Measurements from ENCODE around the gene ATP1B2.
A peak's percentile ranks its signal among the peaks of the same experiment; 100 is the strongest.
"Not testable (repeated sequence)": the region's sequence is repeated elsewhere in the genome, so short reads cannot be mapped to it uniquely, and the experiment has no call there.

ATP1B2 gene

DNA sequence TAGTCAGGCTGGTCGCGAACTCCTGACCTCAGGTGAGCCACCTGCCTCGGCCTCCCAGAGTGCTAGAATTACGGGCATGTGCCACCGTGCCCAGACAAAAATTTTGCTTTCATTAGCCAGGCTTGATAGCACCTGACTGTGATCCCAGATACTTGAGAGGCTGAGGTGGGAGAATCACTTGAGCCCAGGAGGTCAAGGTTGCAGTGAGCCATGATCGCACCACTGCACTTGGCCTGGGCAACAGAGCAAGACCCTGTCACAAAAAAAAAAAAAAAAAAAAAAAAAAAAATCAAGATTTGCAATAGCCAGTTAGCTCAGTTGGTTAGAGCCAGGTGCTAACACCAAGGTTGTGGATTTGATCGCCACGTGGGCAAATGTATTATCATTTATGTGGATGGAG is 29.9 kb upstream of the ATP1B2 start:
- H3K4me3 ChIP-seq (ENCODE audit: low read depth in 1 of 2, low read length in 2 of 2) = no peak overlapping the region
- H3K9me3 ChIP-seq (ENCODE audit: control insufficient read depth in 1 of 2, low read length in 2 of 2) = no peaks in the 10 kb centered on the region
- no peaks in the 10 kb centered on the region for H3K27me3 ChIP-seq (ENCODE audit: control insufficient read depth in 1 of 2, insufficient read depth in 2 of 2, low read length in 2 of 2)
- no peak overlapping the region for H3K27ac ChIP-seq (ENCODE audit: low read depth, low read length)
- H3K36me3 ChIP-seq (ENCODE audit: control insufficient read depth in 1 of 2, insufficient read depth in 2 of 2, low read length in 2 of 2) = no peaks in the 10 kb centered on the region
- no peak overlapping the region for H3K9ac ChIP-seq (ENCODE audit: low read depth in 1 of 2, low read length in 2 of 2)
- no peaks in the 10 kb centered on the region for H3K4me1 ChIP-seq (ENCODE audit: control insufficient read depth in 1 of 2, insufficient read depth in 2 of 2, low read length in 2 of 2)

DNA sequence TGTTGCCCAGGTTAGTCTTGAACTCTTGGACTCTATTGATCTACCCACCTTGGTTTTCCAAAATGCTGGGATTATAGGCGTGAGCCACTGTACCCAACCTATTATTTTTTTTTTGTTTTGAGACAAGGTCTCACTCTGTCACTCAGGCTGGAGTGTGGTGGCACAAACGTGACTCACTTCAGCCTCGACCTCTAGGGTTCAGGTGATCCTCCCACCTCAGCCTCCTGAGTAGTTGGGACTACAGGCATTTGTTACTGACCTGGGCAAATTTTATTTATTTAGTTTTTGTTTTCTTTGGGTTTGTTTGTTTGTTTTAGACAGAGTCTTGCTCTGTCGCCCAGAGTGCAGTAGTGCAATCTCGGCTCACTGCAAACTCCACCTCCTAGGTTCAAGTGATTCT is 27.1 kb upstream of the ATP1B2 start:
- H3K9me3 ChIP-seq (ENCODE audit: control insufficient read depth in 1 of 2, low read length in 2 of 2) = no peaks in the 10 kb centered on the region
- peaks cover 0 to 5% of the 10 kb centered on the region in 2 donors for H3K36me3 ChIP-seq (ENCODE audit: control insufficient read depth in 1 of 2, insufficient read depth in 2 of 2, low read length in 2 of 2)
- no peaks in the 10 kb centered on the region for H3K27me3 ChIP-seq (ENCODE audit: control insufficient read depth in 1 of 2, insufficient read depth in 2 of 2, low read length in 2 of 2)
- H3K4me1 ChIP-seq (ENCODE audit: control insufficient read depth in 1 of 2, insufficient read depth in 2 of 2, low read length in 2 of 2) = peaks cover 9 to 10% of the 10 kb centered on the region in 2 donors
- H3K4me3 ChIP-seq (ENCODE audit: low read depth in 1 of 2, low read length in 2 of 2) = no peak overlapping the region
- no peak overlapping the region for H3K27ac ChIP-seq (ENCODE audit: low read depth, low read length)
- H3K9ac ChIP-seq (ENCODE audit: low read depth in 1 of 2, low read length in 2 of 2) = no peak overlapping the region

DNA sequence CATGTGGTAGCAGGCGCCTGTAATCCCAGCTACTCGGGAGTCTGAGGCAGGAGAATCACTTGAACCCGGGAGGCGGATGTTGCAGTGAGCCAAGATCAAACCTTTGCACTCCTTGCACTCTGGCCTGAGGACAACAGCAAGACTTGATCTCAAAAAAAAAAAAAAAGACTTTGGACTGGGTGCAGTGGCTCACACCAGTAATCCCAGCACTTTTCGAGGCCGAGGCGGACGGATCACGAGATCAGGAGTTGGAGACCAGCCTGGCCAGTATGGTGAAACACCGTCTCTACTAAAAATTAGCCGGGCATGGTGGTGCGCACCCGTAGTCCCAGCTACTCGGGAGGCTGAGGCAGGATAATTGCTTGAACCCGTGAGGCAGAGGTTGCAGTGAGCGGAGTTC is 25.0 kb upstream of the ATP1B2 start:
- peak overlapping the region in 1 of 2 donors; percentile 96 for H3K9ac ChIP-seq (ENCODE audit: low read depth in 1 of 2, low read length in 2 of 2)
- H3K4me1 ChIP-seq (ENCODE audit: control insufficient read depth in 1 of 2, insufficient read depth in 2 of 2, low read length in 2 of 2) = peaks cover 19 to 20% of the 10 kb centered on the region in 2 donors
- H3K4me3 ChIP-seq (ENCODE audit: low read depth in 1 of 2, low read length in 2 of 2) = peak overlapping the region in 1 of 2 donors; percentile 92
- H3K27me3 ChIP-seq (ENCODE audit: control insufficient read depth in 1 of 2, insufficient read depth in 2 of 2, low read length in 2 of 2); H3K36me3 ChIP-seq (ENCODE audit: control insufficient read depth in 1 of 2, insufficient read depth in 2 of 2, low read length in 2 of 2); H3K27ac ChIP-seq (ENCODE audit: low read depth, low read length); H3K9me3 ChIP-seq (ENCODE audit: control insufficient read depth in 1 of 2, low read length in 2 of 2): not testable (repeated sequence)

DNA sequence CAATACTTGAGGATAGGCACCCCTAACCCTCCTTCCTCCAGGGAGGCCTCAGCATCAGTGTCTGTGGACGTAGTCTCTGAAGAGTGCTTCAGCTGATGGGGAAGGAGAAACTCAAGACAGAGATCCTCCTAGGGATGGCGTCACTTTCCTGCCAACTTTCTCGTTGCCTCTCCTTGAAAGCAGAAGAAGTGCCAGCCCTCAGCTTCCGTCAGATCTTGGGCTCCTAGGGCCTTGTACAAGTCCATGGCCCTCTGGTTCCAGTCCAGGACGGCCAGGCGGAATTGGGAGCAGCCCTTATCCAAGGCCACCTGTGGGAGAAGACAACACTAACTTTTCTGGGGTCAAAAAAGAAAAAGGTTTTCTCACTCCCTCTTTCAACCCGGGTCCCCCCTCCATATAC is 24.4 kb upstream of the ATP1B2 start:
- Histone ChIP-seq H3K27me3 (ENCODE audit: control insufficient read depth in 1 of 2, insufficient read depth in 2 of 2, low read length in 2 of 2) (no peaks in the 10 kb centered on the region), H3K4me3 (ENCODE audit: low read depth in 1 of 2, low read length in 2 of 2) (peak overlapping the region; percentile 88 to 92), H3K36me3 (ENCODE audit: control insufficient read depth in 1 of 2, insufficient read depth in 2 of 2, low read length in 2 of 2) (peaks cover 0 to 5% of the 10 kb centered on the region in 2 donors), H3K9me3 (ENCODE audit: control insufficient read depth in 1 of 2, low read length in 2 of 2) (no peaks in the 10 kb centered on the region), H3K27ac (ENCODE audit: low read depth, low read length) (peak overlapping the region; percentile 3), H3K9ac (ENCODE audit: low read depth in 1 of 2, low read length in 2 of 2) (peak overlapping the region; percentile 91 to 96), H3K4me1 (ENCODE audit: control insufficient read depth in 1 of 2, insufficient read depth in 2 of 2, low read length in 2 of 2) (peaks cover 20 to 22% of the 10 kb centered on the region in 2 donors)

DNA sequence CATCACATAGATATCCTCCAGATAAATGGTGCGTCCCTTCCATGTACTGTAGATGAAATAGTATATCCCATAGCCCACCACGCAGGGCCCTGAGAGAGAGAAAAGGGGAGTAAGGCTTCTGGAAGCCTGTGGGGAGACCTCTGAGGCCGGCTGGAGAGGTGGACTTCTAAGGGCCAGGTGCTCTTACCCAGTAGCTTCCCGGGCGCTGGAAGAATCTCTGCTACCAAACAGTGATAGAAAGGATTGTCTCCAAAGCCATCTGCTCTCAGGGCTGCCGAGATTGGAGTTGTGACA is 23.8 kb upstream of the ATP1B2 start:
- peaks cover 0 to 5% of the 10 kb centered on the region in 2 donors for H3K36me3 ChIP-seq (ENCODE audit: control insufficient read depth in 1 of 2, insufficient read depth in 2 of 2, low read length in 2 of 2)
- no peaks in the 10 kb centered on the region for H3K27me3 ChIP-seq (ENCODE audit: control insufficient read depth in 1 of 2, insufficient read depth in 2 of 2, low read length in 2 of 2)
- H3K4me1 ChIP-seq (ENCODE audit: control insufficient read depth in 1 of 2, insufficient read depth in 2 of 2, low read length in 2 of 2) = peaks cover 26 to 28% of the 10 kb centered on the region in 2 donors
- H3K9me3 ChIP-seq (ENCODE audit: control insufficient read depth in 1 of 2, low read length in 2 of 2) = no peaks in the 10 kb centered on the region
- H3K27ac ChIP-seq (ENCODE audit: low read depth, low read length) = peak overlapping the region; percentile 93
- H3K9ac ChIP-seq (ENCODE audit: low read depth in 1 of 2, low read length in 2 of 2) = peak overlapping the region; percentile 91 to 96
- peak overlapping the region; percentile 88 to 92 for H3K4me3 ChIP-seq (ENCODE audit: low read depth in 1 of 2, low read length in 2 of 2)

DNA sequence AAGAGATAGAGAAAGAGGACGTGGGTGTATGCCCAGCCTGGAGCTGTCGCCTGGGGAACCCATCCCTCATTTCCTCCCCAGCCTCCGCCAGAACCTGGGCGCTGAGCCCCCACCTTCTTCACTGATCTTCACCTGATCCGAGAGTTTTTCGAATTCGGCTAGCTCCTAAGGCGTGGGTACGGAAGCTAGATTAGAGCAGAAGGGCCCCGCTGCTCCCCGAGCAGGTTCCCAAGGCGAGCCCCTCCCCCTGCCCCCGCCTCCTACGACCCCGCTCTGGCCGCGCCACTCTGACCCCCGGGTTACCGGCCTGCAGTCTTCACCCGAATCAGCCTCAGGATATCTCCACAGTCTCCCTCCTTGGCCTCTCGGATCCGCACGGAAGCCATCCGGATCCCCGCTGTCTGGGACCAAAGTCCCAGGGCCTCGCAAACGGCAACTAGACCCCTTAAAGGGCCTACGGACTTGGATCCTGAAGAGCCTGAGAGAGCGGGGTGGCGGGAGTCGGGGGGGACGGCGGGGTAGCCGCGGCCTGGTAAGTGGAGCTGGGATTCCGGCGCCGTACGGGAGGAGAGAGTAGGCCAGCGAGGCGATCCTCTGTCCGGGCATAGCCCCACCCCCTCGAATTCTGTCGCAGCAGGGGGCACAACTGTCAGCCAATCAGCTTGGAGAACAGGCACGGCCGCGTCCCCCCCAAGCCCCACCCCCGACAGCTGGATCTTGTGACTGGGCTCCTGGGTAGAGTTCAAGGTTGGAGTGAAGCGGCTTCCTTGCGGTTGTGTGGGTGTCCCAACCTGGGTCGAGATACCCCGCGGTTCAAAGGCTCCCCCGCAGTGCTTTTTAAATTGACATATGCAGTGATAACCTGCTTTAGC is 23.2 kb upstream of the ATP1B2 start, which contains the start of gene SAT2:
SAT2 (minus strand) TSS at position 572 of the 872 bp plus-strand sequence; CDS start at position 386, 186 bp downstream.
- peaks cover 28 to 31% of the 10 kb centered on the region in 2 donors for H3K4me1 ChIP-seq (ENCODE audit: control insufficient read depth in 1 of 2, insufficient read depth in 2 of 2, low read length in 2 of 2)
- peaks cover 0 to 5% of the 10 kb centered on the region in 2 donors for H3K36me3 ChIP-seq (ENCODE audit: control insufficient read depth in 1 of 2, insufficient read depth in 2 of 2, low read length in 2 of 2)
- peak within 1 kb of the TSS; percentile 93 for H3K27ac ChIP-seq (ENCODE audit: low read depth, low read length)
- peak within 1 kb of the TSS; percentile 88 to 92 for H3K4me3 ChIP-seq (ENCODE audit: low read depth in 1 of 2, low read length in 2 of 2)
- H3K9me3 ChIP-seq (ENCODE audit: control insufficient read depth in 1 of 2, low read length in 2 of 2) = no peaks in the 10 kb centered on the region
- no peaks in the 10 kb centered on the region for H3K27me3 ChIP-seq (ENCODE audit: control insufficient read depth in 1 of 2, insufficient read depth in 2 of 2, low read length in 2 of 2)
- peak within 1 kb of the TSS; percentile 91 to 96 for H3K9ac ChIP-seq (ENCODE audit: low read depth in 1 of 2, low read length in 2 of 2)

DNA sequence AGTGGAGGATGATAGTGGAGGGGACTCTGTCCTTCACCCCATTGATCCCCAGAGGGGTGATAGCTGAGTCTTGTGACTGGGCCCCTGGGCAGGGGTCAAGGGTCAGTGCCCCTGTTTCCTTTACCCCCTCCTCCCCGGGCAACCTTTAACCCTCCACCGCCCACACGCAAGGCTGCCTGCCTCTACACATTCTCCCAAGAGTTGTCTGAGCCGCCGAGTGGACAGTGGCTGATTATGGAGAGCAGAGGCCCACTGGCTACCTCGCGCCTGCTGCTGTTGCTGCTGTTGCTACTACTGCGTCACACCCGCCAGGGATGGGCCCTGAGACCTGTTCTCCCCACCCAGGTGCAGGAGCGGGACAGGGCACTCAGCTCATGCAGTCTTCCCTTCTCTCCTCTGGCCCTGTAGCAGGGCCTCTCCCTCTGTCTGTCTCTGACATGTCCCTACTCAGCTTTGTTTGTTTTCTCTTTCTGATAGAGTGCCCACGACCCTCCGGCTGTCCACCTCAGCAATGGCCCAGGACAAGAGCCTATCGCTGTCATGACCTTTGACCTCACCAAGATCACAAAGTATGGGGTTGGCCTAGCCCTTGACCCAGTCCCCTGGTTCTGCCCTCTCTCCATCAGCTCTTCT is 20.7 kb upstream of the ATP1B2 start, which contains the start of gene SHBG:
SHBG (plus strand) TSS at position 197 of the 633 bp plus-strand sequence; CDS start at position 235, 38 bp downstream.
- Histone ChIP-seq H3K9ac (ENCODE audit: low read depth in 1 of 2, low read length in 2 of 2) (peak within 1 kb of the TSS in 1 of 2 donors; percentile 12), H3K4me1 (ENCODE audit: control insufficient read depth in 1 of 2, insufficient read depth in 2 of 2, low read length in 2 of 2) (peaks cover 28 to 33% of the 10 kb centered on the region in 2 donors), H3K27me3 (ENCODE audit: control insufficient read depth in 1 of 2, insufficient read depth in 2 of 2, low read length in 2 of 2) (no peaks in the 10 kb centered on the region), H3K27ac (ENCODE audit: low read depth, low read length) (no peak within 1 kb of the TSS), H3K36me3 (ENCODE audit: control insufficient read depth in 1 of 2, insufficient read depth in 2 of 2, low read length in 2 of 2) (peaks cover 0 to 5% of the 10 kb centered on the region in 2 donors), H3K9me3 (ENCODE audit: control insufficient read depth in 1 of 2, low read length in 2 of 2) (no peaks in the 10 kb centered on the region), H3K4me3 (ENCODE audit: low read depth in 1 of 2, low read length in 2 of 2) (no peak within 1 kb of the TSS)

DNA sequence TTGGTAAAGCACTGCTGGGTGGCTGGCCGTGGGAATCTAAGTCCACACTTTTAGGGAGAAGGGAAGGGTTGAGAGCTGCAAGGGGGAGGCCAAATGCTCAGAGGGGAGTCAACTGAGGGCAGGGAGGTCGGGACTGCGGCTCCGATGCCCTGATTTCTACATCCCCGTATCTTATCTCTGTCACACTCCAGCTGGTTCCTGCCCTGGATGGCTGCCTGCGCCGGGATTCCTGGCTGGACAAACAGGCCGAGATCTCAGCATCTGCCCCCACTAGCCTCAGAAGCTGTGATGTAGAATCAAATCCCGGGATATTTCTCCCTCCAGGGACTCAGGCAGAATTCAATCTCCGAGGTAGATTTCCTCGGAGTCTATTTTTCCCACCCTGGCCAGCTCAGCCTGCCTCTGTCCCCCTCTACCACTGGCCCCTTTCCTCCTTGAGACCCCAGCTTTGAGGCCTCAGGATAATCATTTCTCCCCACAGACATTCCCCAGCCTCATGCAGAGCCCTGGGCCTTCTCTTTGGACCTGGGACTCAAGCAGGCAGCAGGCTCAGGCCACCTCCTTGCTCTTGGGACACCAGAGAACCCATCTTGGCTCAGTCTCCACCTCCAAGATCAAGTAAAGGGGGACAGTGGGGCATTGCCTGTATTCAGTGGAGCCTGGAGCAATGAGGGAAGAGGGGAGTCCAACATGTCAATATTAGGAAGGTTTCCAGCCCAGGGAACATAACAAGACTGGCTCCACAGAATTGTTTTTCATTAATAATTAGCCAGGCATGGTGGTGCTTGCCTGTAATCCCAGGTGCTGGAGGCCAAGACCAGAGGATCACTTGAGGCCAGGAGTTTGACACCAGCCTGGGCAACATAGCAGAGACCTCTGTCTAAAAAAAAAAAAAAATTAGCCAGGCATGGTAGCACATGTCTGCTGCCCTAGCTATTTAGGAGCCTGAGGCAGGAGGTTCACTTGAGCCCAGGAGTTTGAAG is 19.0 kb upstream of the ATP1B2 start:
- no peak overlapping the region for H3K9ac ChIP-seq (ENCODE audit: low read depth in 1 of 2, low read length in 2 of 2)
- H3K4me1 ChIP-seq (ENCODE audit: control insufficient read depth in 1 of 2, insufficient read depth in 2 of 2, low read length in 2 of 2) = peaks cover 21 to 26% of the 10 kb centered on the region in 2 donors
- no peaks in the 10 kb centered on the region for H3K36me3 ChIP-seq (ENCODE audit: control insufficient read depth in 1 of 2, insufficient read depth in 2 of 2, low read length in 2 of 2)
- H3K9me3 ChIP-seq (ENCODE audit: control insufficient read depth in 1 of 2, low read length in 2 of 2) = no peaks in the 10 kb centered on the region
- no peak overlapping the region for H3K27ac ChIP-seq (ENCODE audit: low read depth, low read length)
- no peaks in the 10 kb centered on the region for H3K27me3 ChIP-seq (ENCODE audit: control insufficient read depth in 1 of 2, insufficient read depth in 2 of 2, low read length in 2 of 2)
- H3K4me3 ChIP-seq (ENCODE audit: low read depth in 1 of 2, low read length in 2 of 2) = no peak overlapping the region

DNA sequence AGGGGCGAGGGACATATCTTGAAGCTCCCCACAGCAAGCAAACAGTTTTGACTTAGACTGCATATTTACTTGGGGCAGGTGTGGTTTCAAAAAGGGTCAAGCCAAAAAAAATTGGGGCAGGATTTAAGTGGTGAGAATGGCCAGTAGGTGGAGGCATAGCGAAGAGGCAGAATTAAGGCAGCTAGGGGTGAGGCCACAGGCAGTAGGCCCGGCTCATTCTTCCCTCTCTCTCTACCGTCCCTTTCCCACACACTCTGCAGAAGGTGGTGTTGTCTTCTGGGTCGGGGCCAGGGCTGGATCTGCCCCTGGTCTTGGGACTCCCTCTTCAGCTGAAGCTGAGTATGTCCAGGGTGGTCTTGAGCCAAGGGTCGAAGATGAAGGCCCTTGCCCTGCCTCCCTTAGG is 18.2 kb upstream of the ATP1B2 start:
- H3K4me1 ChIP-seq (ENCODE audit: control insufficient read depth in 1 of 2, insufficient read depth in 2 of 2, low read length in 2 of 2) = peaks cover 19 to 23% of the 10 kb centered on the region in 2 donors
- H3K27ac ChIP-seq (ENCODE audit: low read depth, low read length) = no peak overlapping the region
- no peaks in the 10 kb centered on the region for H3K9me3 ChIP-seq (ENCODE audit: control insufficient read depth in 1 of 2, low read length in 2 of 2)
- no peak overlapping the region for H3K9ac ChIP-seq (ENCODE audit: low read depth in 1 of 2, low read length in 2 of 2)
- no peaks in the 10 kb centered on the region for H3K36me3 ChIP-seq (ENCODE audit: control insufficient read depth in 1 of 2, insufficient read depth in 2 of 2, low read length in 2 of 2)
- H3K4me3 ChIP-seq (ENCODE audit: low read depth in 1 of 2, low read length in 2 of 2) = no peak overlapping the region
- H3K27me3 ChIP-seq (ENCODE audit: control insufficient read depth in 1 of 2, insufficient read depth in 2 of 2, low read length in 2 of 2) = no peaks in the 10 kb centered on the region
